Stimulated activated CD4-positive, alpha-beta T cell treated with anti-CD3 and anti-CD28 coated beads, Interleukin-1b, Interleukin-23, amount 100 ng/mL, for 24 hours (primary cell): ENCODE results near the gene NXT1.
A peak's percentile ranks its signal among the peaks of the same experiment; 100 is the strongest.
"Not testable (repeated sequence)": the region's sequence is repeated elsewhere in the genome, so short reads cannot be mapped to it uniquely, and the experiment has no call there.

Experiments used
- DNase-seq, 4 experiments: peaks; one replicate each; pipeline ENCODE4 v3.0.0-alpha.2; 2020; ENCODE audit warnings: low read depth in 4 of 4, low spot score in 1 of 4

Gene NXT1

DNA sequence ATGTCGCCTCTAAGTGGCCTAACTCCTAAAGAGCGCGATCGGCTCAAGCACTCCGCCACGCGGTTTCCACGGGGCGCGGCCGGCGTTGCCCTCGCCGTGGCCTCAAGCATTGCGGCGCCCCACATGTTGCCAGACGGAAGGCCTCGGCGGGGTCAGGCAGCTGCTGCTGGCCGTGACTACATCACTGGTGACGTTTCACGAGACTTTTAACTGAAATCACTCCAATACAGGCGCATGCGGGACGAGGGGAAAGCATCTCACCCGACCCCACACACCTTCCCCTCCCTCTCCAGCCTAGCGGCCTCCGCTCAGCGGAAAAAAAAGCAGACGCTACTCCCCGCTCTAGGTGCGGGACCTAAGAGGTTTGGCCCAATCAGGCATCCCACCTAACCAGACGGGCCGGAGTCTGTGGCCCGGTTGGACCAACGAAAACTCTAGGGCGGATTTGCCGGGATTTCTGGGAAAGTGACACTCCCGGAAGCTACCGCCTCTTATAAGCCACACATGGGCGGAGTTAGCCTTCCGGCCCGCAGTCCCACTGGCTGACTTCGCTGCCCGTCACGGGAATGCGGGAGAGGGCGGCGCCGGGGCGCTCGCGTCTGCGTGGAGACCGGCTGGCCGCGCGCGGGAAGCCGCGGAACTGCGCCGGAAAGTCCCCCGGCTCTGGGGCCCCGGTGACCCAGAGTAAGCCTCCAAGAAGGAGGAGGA is at the start of gene NXT1:
Gene NXT1, plus strand, starts transcription at position 596 of the 708 bp plus-strand sequence. CDS start 3,251 bp downstream, outside the sequence.
- DNase-seq: peak; percentile 73 to 93 (median 92)

DNA sequence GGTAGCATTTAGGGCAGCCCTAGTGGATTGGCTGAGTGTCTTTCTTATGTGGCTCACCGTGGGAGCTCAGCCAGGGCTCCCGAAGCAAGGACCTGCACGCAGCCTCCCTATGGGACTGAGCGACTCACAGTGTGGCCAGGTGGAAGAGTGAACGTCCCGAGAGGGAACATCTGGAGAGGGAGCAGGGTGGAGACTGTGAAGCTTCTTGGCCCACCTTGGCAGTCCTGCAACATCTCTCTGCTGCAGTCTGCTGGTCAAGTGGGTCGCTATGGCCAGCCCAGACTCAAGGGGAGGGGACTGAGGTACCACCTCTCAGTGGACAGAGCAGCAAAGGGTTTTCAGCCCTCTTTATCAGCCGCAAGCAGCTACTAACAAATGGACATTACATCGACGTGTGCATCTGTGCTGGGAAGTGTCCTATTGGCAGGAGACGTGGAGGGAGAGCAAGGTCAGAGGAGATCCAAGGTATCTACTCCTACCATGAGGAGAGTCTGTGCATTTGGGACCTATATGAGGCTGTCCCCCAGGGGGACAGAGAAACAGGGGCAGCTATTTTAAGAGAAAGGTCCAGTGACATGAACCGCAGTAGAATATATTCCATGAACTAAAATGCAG is 49.0 kb upstream of the NXT1 start:
- DNase-seq: no peak

DNA sequence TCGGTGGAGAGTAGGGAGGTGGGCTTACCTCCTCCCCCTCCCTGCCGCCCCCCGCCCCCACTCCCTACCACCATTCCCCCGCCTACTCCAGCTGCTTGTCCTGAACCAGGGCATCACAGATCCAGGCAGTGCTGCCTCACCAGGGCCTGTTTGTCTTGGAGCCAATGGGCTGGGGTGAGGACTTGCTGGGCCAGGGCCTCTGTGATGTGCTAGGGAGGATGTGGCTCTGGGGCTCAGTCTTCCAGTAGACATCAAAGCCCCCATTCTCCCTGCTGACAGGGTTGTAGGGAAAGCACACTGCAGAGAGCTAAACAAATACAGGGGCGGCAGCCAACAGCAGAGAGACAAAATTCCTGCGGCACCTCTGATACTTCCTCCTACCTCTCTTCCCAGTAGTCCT is 48.2 kb upstream of the NXT1 start:
- DNase-seq: no peak

DNA sequence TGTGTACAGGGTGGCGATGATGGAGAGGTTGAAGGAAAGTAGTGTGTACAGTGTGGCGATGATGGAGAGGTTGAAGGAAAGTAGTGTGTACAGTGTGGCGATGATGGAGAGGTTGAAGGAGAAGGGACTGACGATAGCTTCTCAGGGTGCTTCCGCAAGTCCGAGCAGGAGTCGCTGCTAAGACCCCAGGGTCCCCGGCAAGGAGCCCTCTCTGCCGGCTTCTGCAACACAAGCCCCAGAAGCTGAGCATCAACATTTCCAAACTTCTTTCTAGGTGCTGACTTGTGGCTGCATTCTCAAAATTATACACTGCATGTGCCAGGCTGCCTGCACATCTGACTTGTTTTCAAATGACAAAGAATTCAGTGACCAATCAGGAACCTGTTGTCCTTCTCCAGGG is 47.8 kb upstream of the NXT1 start:
- DNase-seq: no peak

DNA sequence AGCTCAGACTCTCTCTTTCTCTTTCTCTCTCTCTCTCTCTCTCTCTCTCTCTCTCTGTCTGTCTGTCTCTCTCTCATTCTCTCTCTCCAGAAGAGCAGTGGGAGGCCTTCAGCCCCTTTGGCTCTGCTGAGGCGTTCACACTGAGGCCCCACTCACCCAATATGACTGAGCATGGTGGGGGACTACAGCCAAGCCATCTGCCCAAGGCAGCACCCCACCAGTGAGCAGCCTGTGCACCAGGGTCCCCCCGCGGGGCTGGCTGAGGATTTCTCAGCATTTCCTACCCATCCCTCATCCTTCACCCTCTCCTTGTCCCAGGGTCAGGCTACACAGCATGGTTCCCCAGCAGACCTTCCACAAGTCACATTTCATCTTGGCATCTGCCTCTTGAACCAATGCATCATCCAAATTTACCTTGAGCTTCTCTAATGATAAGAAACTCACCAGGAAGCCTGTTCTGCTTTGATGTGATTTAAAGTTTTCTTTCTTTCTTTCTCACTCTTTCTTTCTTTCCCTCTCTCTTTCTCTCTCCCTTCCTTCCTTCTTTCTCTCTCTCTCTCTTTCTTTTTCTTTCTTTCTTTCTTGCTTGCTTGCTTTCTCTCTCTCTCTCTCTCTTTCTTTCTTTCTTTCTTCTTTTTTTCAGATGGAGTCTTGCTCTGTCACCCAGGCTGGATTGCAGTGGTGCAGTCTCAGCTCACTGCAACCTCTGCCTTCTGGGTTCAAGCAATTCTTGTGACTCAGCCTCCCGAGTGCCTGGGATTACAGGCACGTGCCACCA is 47.1 kb upstream of the NXT1 start:
- no peak for DNase-seq

DNA sequence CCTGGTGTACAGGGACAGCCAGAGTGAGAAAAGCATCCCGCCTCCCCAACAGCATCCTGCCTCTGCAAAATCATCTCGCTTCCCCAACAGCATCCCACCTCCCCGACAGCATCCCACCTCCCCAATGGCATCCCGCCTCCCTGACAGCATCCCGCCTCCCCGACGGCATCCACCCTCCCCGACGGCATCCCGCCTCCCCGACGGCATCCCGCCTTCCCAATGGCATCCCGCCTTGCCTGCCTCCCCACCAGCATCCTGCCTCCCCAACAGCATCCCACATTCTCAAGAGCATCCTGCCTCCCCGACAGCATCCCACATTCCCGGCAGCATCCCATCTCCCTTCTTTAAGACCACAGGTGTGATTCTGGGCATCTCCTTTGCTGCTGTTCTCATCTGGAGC is 46.0 kb upstream of the NXT1 start:
- DNase-seq: no peak

DNA sequence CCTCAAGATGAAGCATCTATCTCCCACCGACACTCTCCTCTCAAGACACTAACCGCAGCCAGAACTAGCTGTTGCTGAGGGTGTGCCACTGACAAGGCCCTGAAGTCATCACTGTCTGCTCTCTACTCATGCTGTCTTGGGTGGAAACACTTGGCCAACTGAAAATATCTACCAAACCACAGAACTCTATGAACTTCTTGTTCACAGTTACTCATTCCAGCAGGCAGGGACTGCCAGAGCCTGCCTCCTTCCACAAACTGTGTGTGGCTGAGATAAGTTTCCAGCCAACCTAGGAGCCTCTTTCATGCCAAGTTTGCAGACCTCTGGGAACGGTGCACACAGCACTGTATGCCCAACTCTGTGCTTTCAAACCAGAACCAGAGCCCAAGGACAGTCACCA is 45.5 kb upstream of the NXT1 start:
- no peak for DNase-seq

DNA sequence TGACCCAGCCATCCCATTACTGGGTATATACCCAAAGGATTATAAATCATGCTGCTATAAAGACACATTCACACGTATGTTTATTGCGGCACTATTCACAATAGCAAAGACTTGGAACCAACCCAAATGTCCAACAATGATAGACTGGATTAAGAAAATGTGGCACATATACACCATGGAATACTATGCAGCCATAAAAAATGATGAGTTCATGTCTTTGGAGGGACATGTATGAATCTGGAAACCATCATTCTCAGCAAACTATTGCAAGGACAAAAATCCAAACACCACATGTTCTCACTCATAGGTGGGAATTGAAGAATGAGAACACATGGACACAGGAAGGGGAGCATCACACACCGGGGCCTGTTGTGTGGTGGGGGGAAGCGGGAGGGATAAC is 43.2 kb upstream of the NXT1 start:
- not testable (repeated sequence) for DNase-seq

DNA sequence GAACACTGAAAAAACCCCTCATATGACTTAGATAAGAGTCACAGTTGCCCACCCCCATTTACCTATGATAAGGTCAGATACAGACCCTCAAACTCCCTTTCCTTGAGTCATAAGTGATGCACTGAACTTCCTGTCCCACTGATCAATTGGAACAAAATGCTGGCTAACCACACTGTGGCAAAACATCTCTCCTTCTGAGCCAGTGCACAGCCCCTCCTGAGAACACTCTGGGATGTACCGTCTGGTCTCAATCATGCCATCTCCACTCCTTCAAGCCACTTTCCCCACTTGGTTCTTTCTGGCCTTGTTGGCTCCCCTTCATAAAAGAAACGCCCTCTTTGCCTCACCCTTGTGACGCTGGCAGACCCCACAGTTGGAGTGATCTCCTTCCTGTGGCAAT is 42.6 kb upstream of the NXT1 start:
- DNase-seq: no peak

DNA sequence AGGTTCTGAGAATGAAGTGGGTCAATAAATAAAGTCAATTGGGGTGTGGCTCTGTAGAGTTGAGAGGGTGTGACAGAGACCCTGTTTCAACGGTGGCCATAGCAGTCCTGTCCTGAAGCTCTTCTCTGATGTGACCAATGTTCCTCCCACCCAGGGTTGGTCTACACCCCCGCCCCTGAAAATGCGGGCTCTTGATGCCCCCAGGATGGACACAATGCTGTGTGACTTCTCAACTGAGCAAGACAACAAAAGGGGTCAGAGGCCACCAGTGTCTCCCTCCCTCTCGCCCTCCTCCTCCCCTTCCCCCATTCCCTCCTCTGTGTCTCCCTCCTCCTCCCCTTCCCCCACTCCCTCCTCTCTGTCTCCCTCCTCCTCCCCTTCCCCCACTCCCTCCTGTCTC is 41.7 kb upstream of the NXT1 start:
- no peak for DNase-seq

DNA sequence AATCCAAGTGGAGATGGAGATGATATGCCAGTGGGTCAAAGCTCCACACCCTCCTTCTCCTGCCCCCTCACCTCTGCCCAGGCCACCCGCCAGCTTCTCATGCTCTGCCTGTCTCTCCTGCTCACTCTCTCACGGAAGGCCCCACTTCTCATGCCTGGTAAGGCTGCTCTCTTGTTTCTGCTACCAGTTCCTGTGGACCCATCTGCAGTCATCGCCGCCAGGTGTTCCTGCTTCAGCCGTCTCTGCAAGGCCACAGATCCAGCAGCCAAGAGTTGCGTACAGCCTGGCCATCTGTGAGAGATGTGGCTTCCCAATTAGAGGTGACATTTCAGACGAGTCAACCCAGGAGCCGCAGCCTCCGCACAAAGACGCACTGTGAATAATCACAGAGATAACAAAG is 40.8 kb upstream of the NXT1 start:
- DNase-seq: no peak

DNA sequence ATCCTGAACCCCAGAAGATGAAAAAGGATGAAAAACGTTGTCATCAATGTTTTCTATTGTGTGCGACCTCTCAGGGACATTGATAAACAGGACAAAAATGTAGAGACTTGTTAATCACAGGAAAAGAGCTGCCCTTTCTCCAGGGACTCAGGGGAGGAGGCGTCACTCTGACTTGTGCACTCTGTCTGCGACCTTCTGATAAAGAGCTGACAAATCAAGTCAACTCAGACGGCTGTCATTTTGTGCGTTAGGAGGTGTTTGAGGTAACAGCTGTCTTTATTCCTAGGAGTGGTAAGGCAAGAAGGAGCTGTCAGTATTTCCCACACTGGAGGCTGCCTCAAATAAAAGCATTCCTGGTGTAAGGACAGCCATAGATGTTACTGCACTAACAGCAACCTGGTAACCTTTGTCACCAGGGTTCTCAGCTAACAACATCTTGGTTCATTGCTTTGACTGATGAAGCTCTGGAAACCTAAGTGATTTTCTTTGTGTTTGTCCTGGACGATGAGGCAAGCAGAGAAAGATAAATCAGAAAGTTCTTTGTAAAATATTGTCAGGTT is 38.6 kb upstream of the NXT1 start:
- DNase-seq: no peak

DNA sequence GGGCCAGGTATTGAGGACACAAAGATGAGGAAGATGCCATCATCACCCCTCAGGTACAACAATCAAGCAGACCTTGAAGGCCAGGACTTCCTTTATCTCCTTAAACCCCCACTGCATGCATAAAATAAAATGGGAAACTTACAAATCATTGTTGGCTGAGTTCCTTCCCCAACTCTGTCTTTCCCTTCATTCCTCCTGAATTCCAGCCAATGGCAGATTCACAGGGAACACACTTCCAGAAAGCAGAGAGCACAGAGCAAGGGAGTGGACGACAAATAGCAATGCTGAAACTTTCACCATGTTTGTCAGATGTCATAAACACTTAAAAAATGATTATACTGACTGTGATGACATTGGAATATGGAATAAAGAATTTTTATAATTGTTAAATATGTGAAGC is 37.3 kb upstream of the NXT1 start:
- DNase-seq: no peak

DNA sequence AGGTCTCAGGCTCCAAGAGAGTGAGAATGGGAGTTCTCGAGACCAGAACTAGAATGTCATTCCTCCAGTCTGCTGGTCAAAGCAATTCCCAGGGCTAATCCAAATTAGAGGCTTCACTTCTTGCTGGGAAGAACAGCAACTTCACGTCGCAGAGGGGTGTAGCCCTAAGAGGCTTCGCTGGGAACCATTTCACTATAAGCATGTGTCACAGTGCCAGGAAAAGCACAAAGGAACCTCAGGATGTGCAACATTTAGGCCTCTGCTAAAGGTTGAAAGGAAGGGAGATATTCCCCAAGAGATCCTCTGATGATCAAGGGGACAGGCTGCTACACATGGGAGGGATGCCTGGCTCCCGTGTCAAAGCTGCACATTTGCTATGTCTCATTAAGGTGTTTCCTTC is 35.9 kb upstream of the NXT1 start:
- no peak for DNase-seq

DNA sequence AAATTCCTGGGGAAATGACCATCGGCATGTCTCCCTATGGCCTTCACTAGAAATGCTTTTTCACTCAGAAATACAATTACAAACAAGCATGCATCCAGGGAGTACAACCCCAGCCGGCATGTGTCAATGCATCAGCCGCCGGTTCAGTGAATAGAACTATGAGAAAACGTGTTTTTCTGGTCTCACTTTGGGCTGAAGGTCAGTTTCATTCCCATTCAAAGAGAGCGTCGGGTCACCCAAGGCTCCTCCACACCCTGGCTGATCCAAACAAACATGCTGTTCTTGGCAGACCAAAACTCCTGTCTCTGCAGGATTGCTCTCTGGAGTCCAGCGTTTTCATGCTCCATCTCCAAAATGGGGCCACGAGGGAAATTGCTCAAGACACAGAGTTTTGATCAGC is 35.5 kb upstream of the NXT1 start:
- DNase-seq: no peak

DNA sequence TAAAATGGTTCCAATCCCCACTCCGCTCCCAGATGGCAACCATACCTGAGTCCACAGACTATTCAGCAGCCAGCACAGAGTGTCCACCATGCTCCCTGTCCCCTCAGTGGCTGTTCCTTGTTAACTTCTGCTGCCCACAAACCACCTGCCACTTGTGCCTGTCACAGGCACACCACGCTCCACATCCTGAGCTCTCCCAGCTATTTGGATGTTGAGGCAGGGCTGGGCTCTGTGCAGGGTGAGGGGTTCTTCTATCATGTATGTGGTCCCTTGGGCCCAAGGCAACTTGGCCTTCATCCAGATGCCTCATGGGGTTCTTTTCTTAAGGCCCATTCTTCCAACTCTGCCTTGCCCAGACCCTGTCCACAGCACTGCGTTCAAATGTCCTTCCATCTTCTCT is 34.0 kb upstream of the NXT1 start:
- no peak for DNase-seq

DNA sequence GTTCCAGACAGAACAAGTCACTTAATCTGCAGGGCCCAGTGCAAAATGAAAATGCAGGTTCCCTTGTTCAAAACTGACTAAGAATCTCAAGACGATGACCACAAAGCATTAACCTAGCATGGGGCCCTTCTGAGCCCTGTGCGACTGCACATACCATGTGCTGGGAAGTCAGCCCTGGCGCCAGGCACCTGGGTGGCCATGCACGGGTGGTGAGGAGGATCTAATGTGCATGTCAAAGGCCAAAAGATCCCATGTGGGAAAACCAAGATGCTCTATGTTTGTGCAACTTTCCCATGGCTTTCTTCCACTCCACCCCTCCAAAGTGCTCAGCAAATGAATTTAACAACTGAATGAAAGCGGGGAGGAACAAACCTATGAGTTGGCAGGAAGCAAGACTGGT is 33.5 kb upstream of the NXT1 start:
- no peak for DNase-seq

DNA sequence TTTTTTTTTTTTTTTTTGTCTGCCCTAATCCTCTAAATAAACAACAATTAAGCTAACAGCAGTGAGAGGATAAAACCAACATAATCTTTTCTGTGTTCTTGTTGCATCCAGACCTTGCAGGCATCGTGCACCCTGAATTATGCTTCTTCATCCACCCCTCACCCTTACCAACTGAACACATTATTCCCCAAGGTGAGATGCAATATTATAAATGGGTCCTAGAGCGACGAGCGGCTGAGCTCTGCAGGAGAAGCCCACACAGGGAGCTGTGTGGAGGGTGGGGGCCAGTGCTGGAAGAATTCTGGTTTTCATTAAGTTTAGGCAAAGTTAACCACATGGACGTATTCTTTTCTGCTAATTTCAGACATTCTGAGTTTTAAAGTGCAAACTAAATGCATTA is 32.2 kb upstream of the NXT1 start:
- no peak for DNase-seq

DNA sequence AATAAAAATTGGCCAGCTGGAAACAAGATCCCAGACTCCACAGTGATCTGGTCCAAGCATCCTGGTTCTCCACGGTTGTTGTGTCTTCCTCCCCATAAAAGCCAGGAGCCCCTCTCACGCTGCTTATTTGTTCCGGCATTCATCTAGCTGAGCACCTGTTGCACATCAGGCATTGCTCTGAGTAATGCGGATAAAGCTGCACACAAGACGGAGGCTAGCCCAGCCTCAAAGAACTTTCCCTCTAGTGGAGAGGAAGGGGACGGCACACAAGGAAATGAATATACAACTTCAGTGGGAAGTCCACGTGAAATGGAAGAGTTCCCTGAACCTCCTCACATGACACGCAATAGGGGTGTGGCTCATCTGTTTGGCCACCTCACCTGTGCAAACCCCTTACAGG is 30.3 kb upstream of the NXT1 start:
- DNase-seq: no peak

DNA sequence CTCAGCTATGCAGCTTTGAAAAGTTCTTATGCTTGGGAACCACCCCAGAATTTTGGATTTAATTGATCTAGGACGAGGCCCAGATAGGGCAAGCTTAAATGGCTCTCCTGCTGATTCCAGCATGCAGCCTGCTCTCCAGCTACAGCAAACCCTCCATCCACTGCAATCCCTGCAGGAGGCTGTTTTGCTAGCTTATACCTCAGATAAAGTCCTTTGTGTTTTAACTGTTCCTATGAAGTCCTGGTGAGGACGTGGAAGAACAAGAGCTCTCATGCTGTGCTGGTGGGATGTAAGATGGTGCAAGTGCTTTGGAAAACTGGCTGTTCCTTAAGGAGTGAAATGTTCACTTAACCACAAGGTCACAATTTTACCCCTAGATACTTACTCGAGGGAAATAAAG is 25.5 kb upstream of the NXT1 start:
- DNase-seq: no peak

DNA sequence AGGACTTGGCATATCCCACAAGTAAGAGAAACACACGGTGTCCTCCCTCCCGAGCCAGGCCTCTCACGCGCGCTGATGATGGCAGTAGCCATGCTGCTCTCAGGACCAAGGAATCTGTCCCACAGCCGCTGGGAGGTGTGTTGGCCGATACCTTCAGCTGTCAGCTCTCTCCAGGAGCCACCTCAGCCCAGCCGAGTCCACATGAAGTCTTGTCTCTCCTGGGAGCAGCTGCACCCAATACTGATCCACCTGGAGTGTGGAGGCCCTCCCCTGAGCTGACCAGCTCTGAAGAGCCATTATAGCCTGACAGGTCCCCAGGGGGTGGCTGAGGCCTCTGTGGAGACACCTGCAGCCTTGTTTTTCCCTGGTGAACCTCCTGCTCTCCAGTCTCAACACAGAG is 23.8 kb upstream of the NXT1 start:
- DNase-seq: no peak
